ENCODE data around the gene MOB1A. TPM values are rescaled to one million over a fixed set of nuclear protein-coding genes. Genes with fewer than 3 reads are reported as not detected.

The MOB1A gene
- polyA plus RNA-seq, 1 donor from 2014 or later = 39.2 TPM

DNA sequence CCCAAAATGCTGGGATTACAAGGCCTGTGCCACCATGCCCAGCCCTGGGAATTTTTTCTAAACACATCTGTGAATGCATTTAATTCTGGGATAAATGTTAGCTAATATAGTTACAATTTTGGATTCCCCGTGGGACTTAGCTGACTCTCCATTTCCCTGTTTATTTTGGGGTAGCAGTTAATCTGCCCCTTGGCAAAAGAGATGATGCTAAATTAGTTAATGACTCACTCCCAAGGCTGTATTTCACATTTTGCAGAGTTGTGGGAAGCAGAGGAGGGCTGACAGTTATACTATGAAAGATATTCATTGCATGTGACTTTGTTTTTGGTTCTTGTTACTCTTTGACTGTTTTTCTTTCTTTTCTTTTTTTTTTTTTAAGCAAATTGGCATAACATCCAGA, 22.9 kb upstream of the MOB1A start:
- Histone ChIP-seq H3K9me3 (ENCODE audit: low read length) (no peaks in the 10 kb centered on the region), H2AFZ (ENCODE audit: low read depth, low read length) (no peak overlapping the region), H3F3A (ENCODE audit: insufficient read depth, low read length, poor library complexity, severe bottlenecking) (peaks cover 5% of the 10 kb centered on the region), H3K27me3 (ENCODE audit: insufficient read depth, low read depth, low read length) (no peaks in the 10 kb centered on the region), H3K4me2 (ENCODE audit: low read length) (no peak overlapping the region), H3K9ac (ENCODE audit: low read length) (no peak overlapping the region), H3K36me3 (ENCODE audit: insufficient read depth, low read length) (no peaks in the 10 kb centered on the region), H4K20me1 (ENCODE audit: insufficient read depth) (no peaks in the 10 kb centered on the region), H3K9me2 (ENCODE audit: insufficient read depth, low read length) (no peaks in the 10 kb centered on the region), H3K27ac (ENCODE audit: low read length) (no peak overlapping the region), H3K4me3 (ENCODE audit: low read length) (no peak overlapping the region), H3K79me2 (replicated peaks; ENCODE audit: insufficient read depth, low read length) (peaks cover 24% of the 10 kb centered on the region)
- TF ChIP-seq MXI1 (conservative IDR thresholded peaks at IDR 0.05; ENCODE audit: poor library complexity, severe bottlenecking) = no peak
- no peak for TF ChIP-seq POLR2AphosphoS5 (IDR thresholded peaks at IDR 0.05)
- TF ChIP-seq, protein P1, sequence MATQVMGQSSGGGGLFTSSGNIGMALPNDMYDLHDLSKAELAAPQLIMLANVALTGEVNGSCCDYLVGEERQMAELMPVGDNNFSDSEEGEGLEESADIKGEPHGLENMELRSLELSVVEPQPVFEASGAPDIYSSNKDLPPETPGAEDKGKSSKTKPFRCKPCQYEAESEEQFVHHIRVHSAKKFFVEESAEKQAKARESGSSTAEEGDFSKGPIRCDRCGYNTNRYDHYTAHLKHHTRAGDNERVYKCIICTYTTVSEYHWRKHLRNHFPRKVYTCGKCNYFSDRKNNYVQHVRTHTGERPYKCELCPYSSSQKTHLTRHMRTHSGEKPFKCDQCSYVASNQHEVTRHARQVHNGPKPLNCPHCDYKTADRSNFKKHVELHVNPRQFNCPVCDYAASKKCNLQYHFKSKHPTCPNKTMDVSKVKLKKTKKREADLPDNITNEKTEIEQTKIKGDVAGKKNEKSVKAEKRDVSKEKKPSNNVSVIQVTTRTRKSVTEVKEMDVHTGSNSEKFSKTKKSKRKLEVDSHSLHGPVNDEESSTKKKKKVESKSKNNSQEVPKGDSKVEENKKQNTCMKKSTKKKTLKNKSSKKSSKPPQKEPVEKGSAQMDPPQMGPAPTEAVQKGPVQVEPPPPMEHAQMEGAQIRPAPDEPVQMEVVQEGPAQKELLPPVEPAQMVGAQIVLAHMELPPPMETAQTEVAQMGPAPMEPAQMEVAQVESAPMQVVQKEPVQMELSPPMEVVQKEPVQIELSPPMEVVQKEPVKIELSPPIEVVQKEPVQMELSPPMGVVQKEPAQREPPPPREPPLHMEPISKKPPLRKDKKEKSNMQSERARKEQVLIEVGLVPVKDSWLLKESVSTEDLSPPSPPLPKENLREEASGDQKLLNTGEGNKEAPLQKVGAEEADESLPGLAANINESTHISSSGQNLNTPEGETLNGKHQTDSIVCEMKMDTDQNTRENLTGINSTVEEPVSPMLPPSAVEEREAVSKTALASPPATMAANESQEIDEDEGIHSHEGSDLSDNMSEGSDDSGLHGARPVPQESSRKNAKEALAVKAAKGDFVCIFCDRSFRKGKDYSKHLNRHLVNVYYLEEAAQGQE (IDR thresholded peaks at IDR 0.05; ENCODE audit: borderline replicate concordance) = no peak
- TF ChIP-seq TAF1 (IDR thresholded peaks at IDR 0.05; ENCODE audit: low read depth) = no peak
- no peak for TF ChIP-seq EP300 (conservative IDR thresholded peaks at IDR 0.05; ENCODE audit: poor library complexity, severe bottlenecking)
- no peak for TF ChIP-seq EZH2 (IDR thresholded peaks at IDR 0.05; ENCODE audit: borderline replicate concordance, insufficient read depth, low read length, poor library complexity, severe bottlenecking)
- no peak for TF ChIP-seq RAD21 (conservative IDR thresholded peaks at IDR 0.05)
- TF ChIP-seq, protein P2, sequence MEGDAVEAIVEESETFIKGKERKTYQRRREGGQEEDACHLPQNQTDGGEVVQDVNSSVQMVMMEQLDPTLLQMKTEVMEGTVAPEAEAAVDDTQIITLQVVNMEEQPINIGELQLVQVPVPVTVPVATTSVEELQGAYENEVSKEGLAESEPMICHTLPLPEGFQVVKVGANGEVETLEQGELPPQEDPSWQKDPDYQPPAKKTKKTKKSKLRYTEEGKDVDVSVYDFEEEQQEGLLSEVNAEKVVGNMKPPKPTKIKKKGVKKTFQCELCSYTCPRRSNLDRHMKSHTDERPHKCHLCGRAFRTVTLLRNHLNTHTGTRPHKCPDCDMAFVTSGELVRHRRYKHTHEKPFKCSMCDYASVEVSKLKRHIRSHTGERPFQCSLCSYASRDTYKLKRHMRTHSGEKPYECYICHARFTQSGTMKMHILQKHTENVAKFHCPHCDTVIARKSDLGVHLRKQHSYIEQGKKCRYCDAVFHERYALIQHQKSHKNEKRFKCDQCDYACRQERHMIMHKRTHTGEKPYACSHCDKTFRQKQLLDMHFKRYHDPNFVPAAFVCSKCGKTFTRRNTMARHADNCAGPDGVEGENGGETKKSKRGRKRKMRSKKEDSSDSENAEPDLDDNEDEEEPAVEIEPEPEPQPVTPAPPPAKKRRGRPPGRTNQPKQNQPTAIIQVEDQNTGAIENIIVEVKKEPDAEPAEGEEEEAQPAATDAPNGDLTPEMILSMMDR (IDR thresholded peaks at IDR 0.05; ENCODE audit: poor library complexity, severe bottlenecking) = no peak
- no peak for TF ChIP-seq SMC3 (conservative IDR thresholded peaks at IDR 0.05; ENCODE audit: poor library complexity)

DNA sequence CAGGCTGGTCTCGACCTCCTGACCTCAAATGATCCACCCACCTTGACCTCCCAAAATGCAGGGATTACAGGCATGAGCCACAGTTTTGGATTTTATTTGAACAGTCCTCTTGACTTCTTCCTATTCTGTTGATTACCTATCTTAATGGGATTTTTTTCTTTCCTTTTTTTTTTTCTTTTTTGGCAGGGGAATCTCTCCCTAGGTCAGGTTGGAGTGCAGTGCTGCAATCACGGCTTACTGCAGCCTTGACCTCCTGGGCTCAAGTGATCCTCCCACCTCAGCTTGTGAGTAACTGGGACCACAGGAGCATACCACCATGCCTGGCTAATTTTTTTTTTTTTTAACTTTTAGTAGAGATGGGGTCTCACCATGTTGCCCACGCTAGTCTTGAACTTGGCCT, 22.5 kb upstream of the MOB1A start:
- no peak overlapping the region for H3K4me3 ChIP-seq (ENCODE audit: low read length)
- H4K20me1 ChIP-seq (ENCODE audit: insufficient read depth) = no peaks in the 10 kb centered on the region
- no peak overlapping the region for H3K9ac ChIP-seq (ENCODE audit: low read length)
- H3K27me3 ChIP-seq (ENCODE audit: insufficient read depth, low read depth, low read length) = no peaks in the 10 kb centered on the region
- peaks cover 5% of the 10 kb centered on the region for H3F3A ChIP-seq (ENCODE audit: insufficient read depth, low read length, poor library complexity, severe bottlenecking)
- H3K27ac ChIP-seq (ENCODE audit: low read length) = no peak overlapping the region
- TF ChIP-seq, protein P2 (IDR thresholded peaks at IDR 0.05; ENCODE audit: poor library complexity, severe bottlenecking) = no peak
- TF ChIP-seq TAF1 (IDR thresholded peaks at IDR 0.05; ENCODE audit: low read depth) (no peak), EZH2 (IDR thresholded peaks at IDR 0.05; ENCODE audit: borderline replicate concordance, insufficient read depth, low read length, poor library complexity, severe bottlenecking) (no peak), MXI1 (conservative IDR thresholded peaks at IDR 0.05; ENCODE audit: poor library complexity, severe bottlenecking) (no peak), POLR2AphosphoS5 (IDR thresholded peaks at IDR 0.05) (no peak), RAD21 (conservative IDR thresholded peaks at IDR 0.05) (no peak), SMC3 (conservative IDR thresholded peaks at IDR 0.05; ENCODE audit: poor library complexity) (no peak), EP300 (conservative IDR thresholded peaks at IDR 0.05; ENCODE audit: poor library complexity, severe bottlenecking) (no peak)
- TF ChIP-seq, protein P1 (IDR thresholded peaks at IDR 0.05; ENCODE audit: borderline replicate concordance) = no peak
- no peak overlapping the region for H2AFZ ChIP-seq (ENCODE audit: low read depth, low read length)
- peaks cover 24% of the 10 kb centered on the region for H3K79me2 ChIP-seq (replicated peaks; ENCODE audit: insufficient read depth, low read length)
- H3K9me3 ChIP-seq (ENCODE audit: low read length) = no peaks in the 10 kb centered on the region
- H3K4me2 ChIP-seq (ENCODE audit: low read length) = no peak overlapping the region
- H3K9me2 ChIP-seq (ENCODE audit: insufficient read depth, low read length) = no peaks in the 10 kb centered on the region
- no peaks in the 10 kb centered on the region for H3K36me3 ChIP-seq (ENCODE audit: insufficient read depth, low read length)

Measured in neural cell (in vitro differentiated cells).